ENCODE measurements around the gene BORCS5. TPM values are rescaled to one million over a fixed set of nuclear protein-coding genes. Genes with fewer than 3 reads are reported as not detected.
A peak's percentile ranks its signal among the peaks of the same experiment; 100 is the strongest.

BORCS5 gene
- total RNA-seq, 1 experiment from 2014 or later: 13.9 TPM

- H3K4me3 Mint-ChIP-seq: no peak overlapping the region
- Histone ChIP-seq H3K27me3 (ENCODE audit: insufficient read depth, low read length) (no peaks in the 10 kb centered on the region), H2BK5ac (ENCODE audit: insufficient read length, low read length) (no peak overlapping the region), H3K9ac (ENCODE audit: extremely low read depth, insufficient read length, low read length) (no peak overlapping the region), H3K79me2 (ENCODE audit: insufficient read depth, low read length) (peaks cover 9% of the 10 kb centered on the region; the same call in 1 of the 2 replicates), H4K8ac (replicated peaks; ENCODE audit: insufficient read length, low read depth, low read length) (no peak overlapping the region), H4K91ac (ENCODE audit: insufficient read length, low read depth, low read length) (no peak overlapping the region), H3K14ac (ENCODE audit: insufficient read depth, low read length) (no peak overlapping the region), H2BK120ac (ENCODE audit: low read depth, low read length, poor library complexity, severe bottlenecking) (no peak overlapping the region), H4K20me1 (ENCODE audit: control insufficient read depth, insufficient read depth, insufficient read length) (no peaks in the 10 kb centered on the region), H3T11ph (ENCODE audit: low read length) (no peak overlapping the region), H3K23me2 (ENCODE audit: insufficient read length, low read depth, low read length, poor library complexity, severe bottlenecking) (no peaks in the 10 kb centered on the region), H4K5ac (ENCODE audit: insufficient read length, low read depth, low read length) (no peak overlapping the region), H2AFZ (ENCODE audit: low read length) (no peak overlapping the region), H3K23ac (ENCODE audit: insufficient read length, low read depth, low read length) (no peak overlapping the region), H2BK12ac (ENCODE audit: insufficient read length, low read depth, low read length) (no peak overlapping the region), H2AK5ac (ENCODE audit: insufficient read length, low read length) (no peak overlapping the region), H3K4me2 (ENCODE audit: insufficient read depth, insufficient read length, low read length) (no peak overlapping the region), H2BK20ac (ENCODE audit: low read depth, low read length, poor library complexity, severe bottlenecking) (no peak overlapping the region), H3K9me3 (ENCODE audit: control insufficient read depth, low read depth, low read length) (no peaks in the 10 kb centered on the region), H3K79me1 (ENCODE audit: insufficient read depth, low read depth, low read length, poor library complexity, severe bottlenecking) (no peaks in the 10 kb centered on the region), H3K27ac (ENCODE audit: insufficient read length, low read depth, low read length) (no peak overlapping the region), H3K4me1 (ENCODE audit: insufficient read depth, low read length) (peaks cover 10% of the 10 kb centered on the region; the same call in 1 of the 2 replicates), H3K18ac (ENCODE audit: insufficient read length, low read depth, low read length) (no peak overlapping the region), H2BK15ac (ENCODE audit: low read depth, low read length) (no peak overlapping the region), H3K4ac (ENCODE audit: low read depth, low read length) (no peak overlapping the region), H3K56ac (ENCODE audit: insufficient read length, low read depth, low read length) (no peak overlapping the region)
- no peaks in the 10 kb centered on the region for H3K27me3 Mint-ChIP-seq (ENCODE audit: low read depth)
- TF ChIP-seq CTCF (conservative IDR thresholded peaks at IDR 0.05): no peak
- no CpG with 5 or more reads among the region's 3 CpGs for WGBS (ENCODE audit: extremely low coverage, insufficient read length, low lambda C conversion rate)
- H3K9me3 Mint-ChIP-seq: no peaks in the 10 kb centered on the region
- H3K4me1 Mint-ChIP-seq: peaks cover 50 to 60% of the 10 kb centered on the region in 2 experiments
- peaks cover 7 to 51% (median 45%) of the 10 kb centered on the region in 3 experiments for H3K36me3 Mint-ChIP-seq (ENCODE audit: insufficient read depth in 1 of 3, low read depth in 3 of 3)
- peak overlapping the region in 1 of 3 experiments; percentile 87; a peak in 4 of 7 replicates for H3K27ac Mint-ChIP-seq
- DNase-seq: no peak
These were observed 161.6 kb downstream of the BORCS5 start for GRCh38 chr12:12518464-12518845.

All from H9 (cell line).